Keratinocyte (primary cell): ENCODE results near the gene ZNF668. TPM values are rescaled to one million over a fixed set of nuclear protein-coding genes. Genes with fewer than 3 reads are reported as not detected.

Source experiments
- DNase-seq: peaks from one replicate; pipeline ENCODE4 v3.0.0-alpha.2; 2011; ENCODE audit warnings: low read depth, missing footprints, low spot score
- FAIRE-seq: peaks from 2 replicates; lab custom pipeline; 2011; peaks lifted over from hg19 to GRCh38; lab: Jason Lieb, UNC
- H2AFZ ChIP-seq: 2 replicates; pipeline ENCODE4 v1.6.0; 2012; ENCODE audit warnings: low read length, control low read depth, inconsistent platforms; ENCODE audit not compliant: control insufficient read depth
- H3K27ac ChIP-seq: 2 replicates; pipeline ENCODE4 v1.5.1; 2011; ENCODE audit warnings: low read length; ENCODE audit not compliant: control insufficient read depth, insufficient read depth
- H3K27me3 ChIP-seq: 3 replicates; pipeline ENCODE4 v1.6.0; 2011; ENCODE audit warnings: low read length; ENCODE audit not compliant: control insufficient read depth, insufficient read depth; ENCODE audit errors: extremely low read depth
- H3K36me3 ChIP-seq, 2 experiments: 2 replicates in 1 of 2; 3 replicates in 1 of 2; pipeline ENCODE4 v1.5.1; 2011; ENCODE audit warnings: low read length in 2 of 2, mild to moderate bottlenecking in 1 of 2; ENCODE audit not compliant: control insufficient read depth in 2 of 2, insufficient read depth in 2 of 2; ENCODE audit errors: extremely low read depth in 1 of 2
- H3K4me1 ChIP-seq: 3 replicates; pipeline ENCODE4 v1.5.1; 2011; ENCODE audit warnings: low read length; ENCODE audit not compliant: control insufficient read depth, insufficient read depth; ENCODE audit errors: extremely low read depth
- H3K4me2 ChIP-seq: 3 replicates; pipeline ENCODE4 v1.6.0; 2011; ENCODE audit warnings: low read depth, low read length; ENCODE audit not compliant: control insufficient read depth, insufficient read depth; ENCODE audit errors: extremely low read depth
- H3K4me3 ChIP-seq, 3 experiments: fragments of 200-600 bp in 1 of 3; sonication (generic) in 1 of 3; 2 replicates in 2 of 3; 3 replicates in 1 of 3; pipeline ENCODE4 v1.5.1; 2011 to 2016; ENCODE audit warnings: low read length in 3 of 3, mild to moderate bottlenecking in 3 of 3, control low read depth in 2 of 3, inconsistent platforms in 1 of 3, low read depth in 1 of 3, mixed read lengths in 1 of 3, mixed run types in 1 of 3, moderate library complexity in 1 of 3; ENCODE audit not compliant: control insufficient read depth in 2 of 3, insufficient read depth in 2 of 3; ENCODE audit errors: extremely low read depth in 1 of 3
- H3K79me2 ChIP-seq: 2 replicates; pipeline ENCODE4 v1.6.0; 2012; ENCODE audit warnings: low read length; ENCODE audit not compliant: control insufficient read depth, insufficient read depth
- H3K9ac ChIP-seq: 3 replicates; pipeline ENCODE4 v1.6.0; 2011; ENCODE audit warnings: low read length; ENCODE audit not compliant: control insufficient read depth, insufficient read depth; ENCODE audit errors: extremely low read depth
- H3K9me1 ChIP-seq: 3 replicates; pipeline ENCODE4 v1.6.0; 2011; ENCODE audit warnings: low read length; ENCODE audit not compliant: control insufficient read depth, insufficient read depth; ENCODE audit errors: extremely low read depth
- H3K9me3 ChIP-seq: 2 replicates; pipeline ENCODE4 v1.5.1; 2012; ENCODE audit warnings: low read depth, low read length; ENCODE audit not compliant: control insufficient read depth
- H4K20me1 ChIP-seq: 3 replicates; pipeline ENCODE4 v1.6.0; 2011; ENCODE audit warnings: low read length; ENCODE audit not compliant: control insufficient read depth, insufficient read depth; ENCODE audit errors: extremely low read depth
- EZH2 ChIP-seq: IDR thresholded peaks from one replicate; pipeline ENCODE4 v1.6.1; 2012; ENCODE audit warnings: inconsistent platforms, mild to moderate bottlenecking, low read length, moderate library complexity
- dilution Hi-C: fragments of 300-500 bp; cut with MboI; formaldehyde crosslinking; loops from one replicate; pipeline ENCODE4 v1.7.0; 2020; ENCODE audit warnings: low sequenced_read_pairs; ENCODE audit not compliant: extremely low pct_ligation_motif_present
- polyA plus RNA-seq, 5 experiments: library from polyadenylated mRNA; depleted of rRNA in 3 of 5; stranded (reverse) in 3 of 5; stranded (forward) in 1 of 5; unstranded in 1 of 5; fragments of >200 nt; gene quantifications; 1 replicate in 1 of 5; 2 replicates in 3 of 5; 3 replicates in 1 of 5; pipeline versions ENCODE4 v1.2.1 to v1.2.3, GENCODE V29; 2011 to 2012; ENCODE audit warnings: missing spikeins in 2 of 5, low read depth in 1 of 5, low replicate concordance in 1 of 5
- TF ChIP-seq, protein P1 (sequence below), 3 experiments: IDR thresholded peaks in 1 of 3; conservative IDR thresholded peaks in 1 of 3; optimal IDR thresholded peaks in 1 of 3; 2 replicates in 2 of 3; 3 replicates in 1 of 3; pipeline versions ENCODE3 to v1.5.1; 2011; ENCODE audit warnings: low read length in 3 of 3, mild to moderate bottlenecking in 3 of 3, moderate library complexity in 2 of 3, control low read depth in 1 of 3, inconsistent platforms in 1 of 3; ENCODE audit not compliant: insufficient read depth in 2 of 3; ENCODE audit errors: extremely low read depth in 1 of 3

ZNF668 gene
- polyA plus RNA-seq, 1 donor (not counting 4 experiments of a cell fraction or from before 2014, with no cell fraction given), result 5.5 TPM

DNA sequence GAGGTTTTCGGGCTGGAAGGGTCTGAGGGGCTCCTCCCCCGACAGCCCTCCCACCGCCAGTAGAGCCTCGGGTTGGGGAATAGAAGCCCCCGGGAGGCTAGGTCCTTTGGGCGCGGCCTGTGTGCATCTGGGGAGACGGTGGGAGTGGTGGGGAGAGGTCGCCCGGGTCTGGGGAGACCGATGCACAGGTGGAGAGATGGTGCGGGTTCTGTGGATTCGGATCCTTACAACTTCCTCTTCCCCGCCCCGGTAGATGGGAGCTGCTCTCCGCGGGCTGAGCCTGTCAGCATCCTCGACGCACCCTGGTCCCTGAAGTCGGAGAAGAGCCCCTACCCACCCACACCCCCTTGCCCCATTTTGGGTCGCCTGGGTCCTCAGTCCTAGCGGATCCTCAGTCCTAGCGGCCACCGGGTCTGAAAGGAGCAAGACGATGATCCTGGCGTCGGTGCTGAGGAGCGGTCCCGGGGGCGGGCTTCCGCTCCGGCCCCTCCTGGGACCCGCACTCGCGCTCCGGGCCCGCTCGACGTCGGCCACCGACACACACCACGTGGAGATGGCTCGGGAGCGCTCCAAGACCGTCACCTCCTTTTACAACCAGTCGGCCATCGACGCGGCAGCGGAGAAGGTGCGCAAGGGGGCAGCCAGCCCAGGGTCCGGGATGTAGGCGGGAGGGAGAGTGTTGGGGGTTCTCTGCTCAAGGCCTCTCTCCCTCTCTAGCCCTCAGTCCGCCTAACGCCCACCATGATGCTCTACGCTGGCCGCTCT is 34.9 kb upstream of the ZNF668 start:
- DNase-seq (no peak), FAIRE-seq (no peak)
- Histone ChIP-seq H3K9ac (peak overlapping the region; percentile 83), H3K27me3 (no peaks in the 10 kb centered on the region), H3K79me2 (peaks cover 17% of the 10 kb centered on the region), H3K9me1 (no peaks in the 10 kb centered on the region), H3K27ac (peak overlapping the region; percentile 54), H2AFZ (no peak overlapping the region), H3K4me3 (peak overlapping the region; percentile 79 to 91 (median 87)), H3K4me1 (peaks cover 8% of the 10 kb centered on the region), H3K4me2 (peak overlapping the region; percentile 74), H4K20me1 (no peaks in the 10 kb centered on the region), H3K9me3 (no peaks in the 10 kb centered on the region), H3K36me3 (peaks cover 18 to 24% of the 10 kb centered on the region in 2 experiments)
- no peak for TF ChIP-seq EZH2
- TF ChIP-seq, protein P1, sequence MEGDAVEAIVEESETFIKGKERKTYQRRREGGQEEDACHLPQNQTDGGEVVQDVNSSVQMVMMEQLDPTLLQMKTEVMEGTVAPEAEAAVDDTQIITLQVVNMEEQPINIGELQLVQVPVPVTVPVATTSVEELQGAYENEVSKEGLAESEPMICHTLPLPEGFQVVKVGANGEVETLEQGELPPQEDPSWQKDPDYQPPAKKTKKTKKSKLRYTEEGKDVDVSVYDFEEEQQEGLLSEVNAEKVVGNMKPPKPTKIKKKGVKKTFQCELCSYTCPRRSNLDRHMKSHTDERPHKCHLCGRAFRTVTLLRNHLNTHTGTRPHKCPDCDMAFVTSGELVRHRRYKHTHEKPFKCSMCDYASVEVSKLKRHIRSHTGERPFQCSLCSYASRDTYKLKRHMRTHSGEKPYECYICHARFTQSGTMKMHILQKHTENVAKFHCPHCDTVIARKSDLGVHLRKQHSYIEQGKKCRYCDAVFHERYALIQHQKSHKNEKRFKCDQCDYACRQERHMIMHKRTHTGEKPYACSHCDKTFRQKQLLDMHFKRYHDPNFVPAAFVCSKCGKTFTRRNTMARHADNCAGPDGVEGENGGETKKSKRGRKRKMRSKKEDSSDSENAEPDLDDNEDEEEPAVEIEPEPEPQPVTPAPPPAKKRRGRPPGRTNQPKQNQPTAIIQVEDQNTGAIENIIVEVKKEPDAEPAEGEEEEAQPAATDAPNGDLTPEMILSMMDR (optimal IDR thresholded peaks at IDR 0.05 in 1 of 3, IDR thresholded peaks at IDR 0.05 in 1 of 3, conservative IDR thresholded peaks at IDR 0.05 in 1 of 3; ENCODE audit: extremely low read depth in 1 of 3, insufficient read depth in 2 of 3, low read length in 3 of 3), result no peak
- dilution Hi-C loops, result no loop called here

DNA sequence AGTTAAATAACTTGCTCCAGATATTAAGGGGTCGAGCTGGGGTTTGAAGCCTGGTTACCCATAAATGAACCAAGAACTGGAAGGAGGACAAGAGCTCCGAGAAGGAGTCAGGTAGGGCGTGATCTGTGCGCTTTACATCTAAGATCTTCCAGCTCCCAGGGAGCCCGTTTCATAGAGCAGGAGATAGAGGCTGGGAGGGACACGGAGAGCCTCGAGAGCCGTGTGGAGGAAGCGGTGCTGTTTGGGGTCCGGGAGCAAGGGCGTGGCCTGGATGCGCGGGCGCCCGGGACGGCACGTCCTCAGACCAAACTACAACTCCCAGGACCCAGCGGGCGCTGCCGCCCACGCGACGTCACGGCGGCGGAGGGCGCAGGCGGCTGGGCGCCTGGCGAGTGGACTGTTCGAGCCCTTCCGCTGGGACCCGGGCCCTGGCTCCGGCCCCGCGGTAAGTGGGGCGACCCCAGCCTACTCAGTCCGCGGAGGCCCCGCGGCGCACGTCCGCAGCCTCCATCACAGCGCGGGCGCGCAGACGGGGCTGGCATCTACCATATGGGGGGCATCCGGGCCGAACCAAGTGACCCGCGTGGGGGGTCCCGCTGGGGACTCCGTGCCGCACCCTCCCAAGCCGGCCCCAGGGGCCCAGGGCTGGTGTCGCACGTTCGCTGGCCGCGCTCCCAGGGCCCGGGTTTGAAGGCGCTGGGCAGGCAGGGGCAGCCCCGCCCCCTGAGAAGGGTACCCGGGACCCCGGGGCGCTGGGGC is 34.2 kb upstream of the ZNF668 start, which contains the start of gene BCKDK:
Gene BCKDK, plus strand, starts transcription at position 352 of the 759 bp plus-strand sequence. CDS start 838 bp downstream, outside the sequence.
- Histone ChIP-seq H2AFZ (peak within 1 kb of the TSS; percentile 92), H3K9me3 (no peaks in the 10 kb centered on the region), H3K9ac (peak within 1 kb of the TSS; percentile 83), H3K4me2 (peak within 1 kb of the TSS; percentile 74), H3K9me1 (no peaks in the 10 kb centered on the region), H3K4me3 (peak within 1 kb of the TSS; percentile 79 to 91 (median 87)), H3K4me1 (peaks cover 5% of the 10 kb centered on the region), H3K79me2 (peaks cover 17% of the 10 kb centered on the region), H4K20me1 (no peaks in the 10 kb centered on the region), H3K27me3 (no peaks in the 10 kb centered on the region), H3K36me3 (peaks cover 18 to 24% of the 10 kb centered on the region in 2 experiments), H3K27ac (peak within 1 kb of the TSS; percentile 54)
- no peak for FAIRE-seq
- no peak for TF ChIP-seq EZH2
- TF ChIP-seq, protein P1 (optimal IDR thresholded peaks at IDR 0.05 in 1 of 3, IDR thresholded peaks at IDR 0.05 in 1 of 3, conservative IDR thresholded peaks at IDR 0.05 in 1 of 3; ENCODE audit: extremely low read depth in 1 of 3, insufficient read depth in 2 of 3, low read length in 3 of 3), result no peak
- DNase-seq, result no peak
- dilution Hi-C loops, result no loop called here
